Stimulated activated CD8-positive, alpha-beta memory T cell treated with anti-CD3 and anti-CD28 coated beads, Interleukin-7, amount 100 ng/mL, for 4 hours (primary cell): ENCODE results near the gene RASGEF1B.
A peak's percentile ranks its signal among the peaks of the same experiment; 100 is the strongest.
"Not testable (repeated sequence)": the region's sequence is repeated elsewhere in the genome, so short reads cannot be mapped to it uniquely, and the experiment has no call there.

ENCODE experiments used
- DNase-seq, 2 donors: peaks; one replicate each; pipeline ENCODE4 v3.0.0-alpha.2; 2020; ENCODE audit warnings: low read depth in 2 of 2

The RASGEF1B gene

DNA sequence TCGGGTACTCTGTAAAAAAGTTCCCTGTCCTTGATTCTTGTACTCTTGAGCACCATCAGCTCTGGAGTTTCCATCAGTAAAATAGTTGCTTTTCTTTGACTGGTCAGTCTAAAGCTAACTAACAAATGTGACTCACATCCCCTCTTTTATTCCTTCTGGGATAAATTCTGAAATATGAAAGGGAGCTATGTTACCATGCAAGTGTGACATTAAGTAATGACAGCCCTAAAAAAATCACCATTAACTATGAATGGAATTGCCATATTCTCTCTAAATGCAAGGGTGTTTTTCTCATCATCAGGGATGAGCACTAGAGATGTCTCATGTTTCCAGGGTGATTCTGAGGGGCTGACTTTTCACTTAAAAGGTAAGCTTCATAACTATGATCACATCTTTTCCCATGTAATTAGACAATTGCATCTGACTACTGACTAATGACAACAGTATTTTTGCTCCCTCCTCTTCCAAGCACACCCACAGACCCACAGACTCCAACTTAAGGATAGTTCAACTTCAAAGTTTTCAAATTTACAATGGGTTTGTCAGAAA is 26.9 kb upstream of the RASGEF1B start:
- DNase-seq: no peak

DNA sequence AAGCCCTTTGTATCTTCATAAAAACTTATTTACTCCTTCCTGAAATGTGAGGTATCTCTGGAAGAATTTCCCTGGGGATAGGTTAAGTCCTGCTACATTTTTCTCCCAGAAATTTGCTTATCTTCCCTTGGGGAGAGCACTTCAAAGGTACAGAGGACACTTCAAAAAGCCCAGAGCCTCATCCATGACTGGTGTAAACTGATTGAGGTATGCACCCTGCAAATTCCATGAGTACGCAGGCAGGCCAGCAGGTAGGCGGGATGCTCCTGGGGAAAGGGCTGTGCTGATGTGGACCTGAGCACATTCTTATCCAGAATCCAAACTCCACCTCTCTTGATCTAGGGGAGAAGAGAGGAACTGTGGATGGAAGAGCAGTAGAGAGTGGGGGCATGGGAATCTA is 26.3 kb upstream of the RASGEF1B start:
- DNase-seq: no peak

DNA sequence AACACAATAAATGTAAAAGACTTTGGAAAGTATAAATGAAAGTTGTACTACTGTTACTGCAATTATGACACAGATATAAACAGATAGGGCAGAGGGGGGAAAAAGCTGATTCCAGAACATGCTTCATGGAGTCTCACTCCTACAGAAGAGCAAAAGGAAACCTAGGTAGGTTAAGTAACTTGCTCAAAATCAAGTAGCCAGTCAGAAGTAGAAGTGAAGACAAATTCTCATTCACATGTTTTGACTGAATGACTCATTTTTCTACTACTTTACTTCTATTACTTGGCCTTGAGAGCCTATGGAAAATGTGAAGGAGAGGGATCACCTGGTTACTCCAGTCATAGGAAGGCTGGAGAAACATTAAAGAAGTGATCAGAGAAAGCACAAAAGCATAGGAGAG is 23.6 kb upstream of the RASGEF1B start:
- DNase-seq: no peak

DNA sequence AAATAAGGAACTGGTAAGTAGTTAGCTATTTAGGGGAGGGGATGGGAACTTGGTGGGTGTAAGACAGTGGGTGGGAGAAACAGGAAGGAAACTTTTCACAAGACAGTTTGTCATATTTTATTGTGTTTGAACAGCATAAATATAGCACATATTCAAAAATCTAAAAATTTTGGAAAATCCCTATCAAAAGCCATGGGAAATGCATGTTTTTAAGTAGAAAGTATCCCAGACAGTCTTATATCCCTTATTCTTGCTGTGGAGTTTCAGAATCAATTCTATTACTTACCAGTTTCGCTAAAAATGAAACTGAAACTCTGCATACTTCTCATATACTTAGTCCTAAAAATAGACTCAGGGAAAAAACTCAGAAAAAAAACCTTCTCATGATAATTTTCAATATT is 22.3 kb upstream of the RASGEF1B start:
- DNase-seq: no peak

DNA sequence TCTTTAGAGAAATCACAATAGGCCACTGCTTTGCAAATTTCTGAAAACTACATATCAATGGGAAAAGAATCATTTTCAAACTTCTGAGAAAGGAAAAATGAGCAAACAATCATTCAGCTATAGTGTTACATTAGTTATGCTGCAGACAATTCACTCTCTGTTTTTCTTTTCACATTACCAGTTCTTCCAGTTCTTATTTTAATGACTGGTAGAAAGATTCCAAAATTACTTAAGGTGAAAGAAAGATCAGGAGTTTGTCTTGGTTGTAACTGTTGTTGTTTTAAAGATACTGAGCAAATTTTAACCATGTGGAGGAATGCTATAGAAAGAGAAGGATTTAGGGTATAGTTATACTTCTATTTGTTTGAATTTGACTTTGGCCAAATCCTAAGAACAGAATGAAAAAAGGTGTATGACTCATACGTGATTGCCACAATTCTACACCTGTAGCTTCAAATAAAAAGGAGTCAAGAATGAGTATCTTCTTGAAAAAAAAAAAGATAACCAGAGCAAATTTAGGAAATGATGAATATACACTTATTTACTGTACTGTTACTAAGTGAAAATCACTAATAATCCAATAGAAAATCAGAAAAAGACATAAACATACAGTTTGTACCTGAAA is 21.0 kb upstream of the RASGEF1B start:
- no peak for DNase-seq

DNA sequence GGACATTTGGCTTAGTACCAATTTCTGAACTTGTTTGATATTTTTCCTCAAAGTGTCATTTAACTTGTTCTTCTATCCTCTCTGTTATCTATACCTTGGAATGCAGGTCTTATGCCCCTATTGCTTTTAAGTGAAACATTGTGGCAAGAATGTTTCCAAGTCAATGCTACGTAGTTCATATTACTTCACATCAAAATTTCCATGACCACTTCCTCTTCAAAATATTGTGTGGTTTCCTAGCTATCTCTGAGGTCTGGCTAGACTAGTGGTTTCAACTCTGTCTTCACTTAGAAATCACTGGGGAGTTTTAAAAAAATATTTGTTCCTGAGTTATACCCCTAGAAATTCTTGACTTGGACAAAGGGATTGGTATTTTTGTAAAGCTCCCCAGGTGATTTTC is 20.2 kb upstream of the RASGEF1B start:
- no peak for DNase-seq

DNA sequence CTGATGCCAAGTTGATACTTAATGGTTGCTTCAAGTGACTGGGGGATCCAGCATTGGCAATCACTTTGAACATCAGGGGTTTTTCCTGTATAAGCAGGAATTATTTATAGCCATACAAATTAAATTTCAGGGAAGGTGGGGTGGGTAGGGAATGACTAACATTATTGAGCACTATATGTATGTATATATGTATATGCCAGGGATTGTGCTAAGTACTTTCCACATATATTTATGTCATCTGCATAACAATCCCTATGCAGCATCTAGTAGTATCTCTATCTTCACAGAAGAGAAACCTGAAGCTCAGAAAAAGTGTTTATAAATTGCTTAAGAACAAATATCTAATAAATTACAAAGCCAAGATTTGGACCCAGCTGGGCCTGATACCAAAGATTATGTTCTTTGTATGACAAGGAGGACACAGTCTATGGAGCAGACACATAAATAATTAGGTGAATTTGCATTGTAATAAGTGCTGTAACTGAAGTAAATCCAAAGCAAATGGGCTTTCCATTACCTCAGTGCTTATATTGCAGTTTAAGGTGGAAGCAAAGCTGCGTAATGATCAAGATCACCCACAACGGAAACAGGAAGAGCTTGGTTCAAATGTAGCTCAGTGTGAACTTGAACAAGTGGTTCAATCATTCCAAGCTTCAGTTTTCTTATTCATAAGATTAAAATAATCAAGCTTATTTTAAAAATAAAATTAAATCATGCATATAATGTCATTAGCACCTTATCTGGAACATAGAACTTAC is 18.9 kb upstream of the RASGEF1B start:
- DNase-seq: no peak

DNA sequence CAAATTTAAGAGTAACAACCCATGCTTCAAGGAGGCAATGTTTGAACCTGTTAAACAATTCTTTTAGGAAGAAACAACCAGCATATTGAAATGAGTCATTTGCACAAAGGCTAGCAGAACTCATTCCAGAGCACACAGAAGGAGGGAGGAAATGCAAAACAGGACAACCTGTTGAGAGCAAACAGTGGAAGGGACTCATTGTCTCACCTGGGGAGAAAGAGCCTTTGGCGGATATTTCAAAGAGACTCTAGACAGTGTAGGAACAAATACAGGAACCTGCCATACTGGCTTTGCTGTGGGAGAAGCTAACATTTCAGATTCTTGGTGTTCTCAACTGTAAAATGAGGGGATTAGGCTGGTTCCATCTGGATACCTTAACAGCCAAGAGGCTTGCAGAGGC is 14.8 kb upstream of the RASGEF1B start:
- no peak for DNase-seq

DNA sequence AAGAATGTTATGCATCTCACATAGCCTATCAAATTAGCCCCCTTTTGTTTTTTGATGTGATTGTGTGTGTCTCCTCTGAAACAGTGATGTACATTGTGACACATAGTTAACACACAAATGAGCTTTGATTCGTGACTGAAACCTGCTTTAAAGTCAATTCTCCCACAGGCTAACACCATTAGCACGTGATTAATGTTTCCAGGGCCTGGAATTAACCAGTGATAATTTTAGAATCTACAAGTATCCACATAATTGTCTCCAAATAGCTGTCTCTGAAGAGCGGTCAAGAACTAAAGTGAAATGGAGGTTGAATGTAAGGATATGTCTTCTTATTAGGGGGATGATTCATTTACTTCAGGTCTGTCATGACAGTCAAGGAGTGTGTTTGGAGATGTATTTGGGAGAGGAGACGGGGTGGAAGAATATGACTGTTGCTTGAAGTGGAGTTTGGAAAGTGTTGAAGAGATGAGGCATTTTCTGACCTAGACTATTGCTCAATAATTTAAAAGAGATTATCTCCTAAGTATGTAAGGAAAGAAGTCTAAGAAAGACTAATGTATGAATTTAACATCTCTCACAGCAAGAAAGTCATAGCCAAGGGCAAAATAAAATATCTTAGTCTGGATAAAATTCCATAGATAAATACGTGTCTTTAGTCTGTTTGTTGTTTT is 13.7 kb upstream of the RASGEF1B start:
- DNase-seq: no peak

DNA sequence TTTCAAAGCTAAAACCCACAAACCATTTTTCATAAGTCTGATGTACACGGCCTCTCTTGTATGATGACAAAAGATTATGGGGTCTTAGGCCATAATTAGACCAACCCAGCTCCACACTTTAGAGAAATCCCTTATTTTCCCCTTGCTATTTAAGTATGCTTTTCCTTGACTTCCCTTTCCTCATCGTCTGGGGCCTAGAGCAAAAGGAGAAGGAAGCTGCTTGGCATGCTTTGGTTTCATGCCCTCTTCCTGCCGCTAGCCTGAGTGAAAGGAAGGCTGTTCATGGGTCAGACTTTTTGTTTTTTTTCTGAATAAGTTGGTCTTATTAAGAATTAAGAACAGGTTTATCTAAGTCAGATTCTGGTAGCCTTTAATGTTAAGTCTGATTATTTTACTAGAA is 10.6 kb upstream of the RASGEF1B start:
- DNase-seq: no peak

DNA sequence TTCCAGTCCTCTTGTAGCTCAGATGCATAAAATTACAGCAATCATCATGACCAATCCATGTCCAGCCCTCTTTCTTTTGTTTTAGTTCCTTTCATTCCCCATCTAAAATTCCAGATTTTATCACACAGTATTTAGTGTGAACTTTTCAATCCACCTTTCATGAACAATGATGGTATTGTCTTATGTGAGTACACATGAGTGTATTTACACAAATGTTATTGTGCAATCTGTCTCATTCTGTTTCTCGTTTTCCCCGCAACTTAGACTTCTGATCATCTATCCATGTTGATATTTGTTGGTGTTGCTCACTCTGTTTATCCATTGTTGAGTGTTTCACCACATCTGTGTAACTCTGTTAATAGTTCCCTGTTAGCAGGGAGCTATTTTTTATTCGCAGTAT is 9.4 kb upstream of the RASGEF1B start:
- DNase-seq: no peak

DNA sequence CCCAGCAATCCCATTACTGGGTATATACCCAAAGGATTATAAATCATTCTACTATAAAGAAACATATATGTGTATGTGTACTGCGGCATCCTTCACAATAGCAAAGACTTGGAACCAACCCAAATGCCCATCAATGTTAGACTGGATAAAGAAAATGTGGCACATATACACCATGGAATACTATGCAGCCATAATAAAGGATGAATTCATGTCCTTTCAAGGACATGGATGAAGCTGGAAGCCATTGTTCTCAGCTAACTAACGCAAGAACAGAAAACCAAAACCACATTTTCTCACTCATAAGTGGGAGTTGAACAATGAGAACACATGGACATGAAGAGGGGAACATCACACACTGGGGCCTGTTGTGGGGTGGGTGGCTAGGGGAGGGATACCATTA is 7.9 kb upstream of the RASGEF1B start:
- not testable (repeated sequence) for DNase-seq

DNA sequence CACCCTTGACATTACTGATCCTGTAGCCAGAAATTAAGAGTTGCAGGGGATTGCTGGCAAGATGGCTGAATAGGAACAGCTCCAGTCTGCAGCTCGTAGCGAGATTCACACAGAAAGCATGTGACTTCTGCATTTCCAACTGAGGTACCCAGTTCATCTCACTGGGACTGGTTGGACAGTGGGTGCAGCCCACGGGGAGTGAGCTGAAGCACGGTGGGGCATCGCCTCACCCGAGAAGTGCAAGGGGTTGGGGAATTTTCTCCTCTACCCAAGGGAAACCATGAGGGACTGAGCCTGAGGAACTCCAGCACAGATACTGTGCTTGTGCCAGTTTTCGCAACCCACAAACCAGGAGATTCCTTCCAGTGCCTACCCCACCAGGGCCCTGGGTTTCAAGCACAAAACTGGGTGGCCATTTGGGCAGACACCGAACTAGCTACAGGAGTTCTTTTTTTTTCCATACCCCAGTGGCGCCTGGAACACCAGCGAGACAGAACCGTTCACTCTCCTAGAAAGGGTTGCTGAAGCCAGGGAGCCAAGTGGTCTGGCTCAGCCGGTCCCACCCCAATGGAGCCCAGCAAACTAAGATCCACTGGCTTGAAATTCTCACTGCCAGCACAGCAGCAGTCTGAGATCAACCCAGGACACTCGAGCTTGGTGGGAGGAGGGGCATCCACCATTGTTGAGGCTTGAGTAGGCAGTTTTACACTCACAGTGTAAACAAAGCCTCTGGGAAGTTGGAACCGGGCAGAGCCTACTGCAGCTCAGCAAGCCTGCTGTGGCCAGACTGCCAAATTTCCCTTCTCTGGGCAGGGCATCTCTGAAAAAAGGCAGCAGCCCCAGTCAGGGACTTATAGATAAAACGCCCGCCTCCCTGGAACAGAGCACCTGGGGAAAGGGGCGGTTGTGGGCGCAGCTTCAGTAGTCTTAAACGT is 1.9 kb upstream of the RASGEF1B start:
- DNase-seq: not testable (repeated sequence)

DNA sequence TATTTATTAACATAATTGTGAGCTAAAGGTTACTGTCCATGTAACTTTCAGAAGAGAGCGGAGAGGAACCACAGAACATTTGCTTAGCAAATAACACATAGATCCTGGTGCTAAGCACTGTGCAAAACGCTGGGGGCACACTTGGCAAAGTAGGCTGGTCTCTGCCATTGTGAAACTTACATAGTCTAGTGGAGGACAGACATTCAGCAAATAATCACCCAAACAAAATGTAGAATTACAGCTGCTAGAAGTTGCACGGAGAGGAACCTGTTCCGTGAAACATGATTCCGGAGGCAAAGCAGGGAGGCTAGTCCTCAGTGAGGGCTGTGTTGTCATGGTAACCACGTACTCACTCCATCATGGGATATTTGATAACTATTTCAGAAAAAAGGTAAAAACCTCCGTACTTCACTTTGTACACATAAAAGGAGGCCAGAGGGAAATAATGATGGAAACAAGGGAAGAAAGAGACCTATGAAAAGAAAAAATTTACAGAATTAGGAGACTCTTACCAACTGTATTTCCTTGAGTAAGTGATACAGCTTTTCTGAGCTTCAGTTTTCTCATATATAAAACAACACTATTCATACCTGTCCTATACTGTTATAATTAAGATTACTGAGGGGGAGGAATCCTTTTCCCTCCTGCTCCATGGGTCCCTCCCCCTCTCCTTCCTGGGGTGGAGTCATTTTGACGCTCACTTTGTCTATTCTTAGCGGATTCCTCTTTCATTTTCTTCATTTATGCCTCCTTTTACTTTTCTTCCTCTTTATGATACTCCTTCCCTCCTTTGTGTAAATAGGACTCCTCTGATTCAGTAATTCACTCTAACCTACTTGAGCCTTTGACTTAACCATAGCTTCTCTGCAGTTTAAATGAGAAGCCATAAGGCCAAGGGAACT is 825 bp upstream of the RASGEF1B start:
- peak in 1 of 2 donors; percentile 43 for DNase-seq

DNA sequence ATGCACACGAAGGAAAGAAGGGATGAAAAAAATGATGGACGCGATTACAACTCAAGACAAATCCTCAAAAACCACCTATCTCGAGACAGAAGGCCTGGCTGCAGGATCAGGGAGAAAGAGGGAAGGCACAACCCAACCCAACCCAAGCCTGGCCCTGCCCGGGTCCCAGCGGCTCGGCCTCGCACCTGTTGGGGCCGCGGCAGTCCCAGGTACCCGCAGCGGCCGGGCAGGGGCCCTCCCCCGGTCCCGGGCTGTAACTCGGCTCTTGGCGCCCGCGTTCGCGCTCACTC is 464 bp downstream of the RASGEF1B start:
- no peak for DNase-seq

DNA sequence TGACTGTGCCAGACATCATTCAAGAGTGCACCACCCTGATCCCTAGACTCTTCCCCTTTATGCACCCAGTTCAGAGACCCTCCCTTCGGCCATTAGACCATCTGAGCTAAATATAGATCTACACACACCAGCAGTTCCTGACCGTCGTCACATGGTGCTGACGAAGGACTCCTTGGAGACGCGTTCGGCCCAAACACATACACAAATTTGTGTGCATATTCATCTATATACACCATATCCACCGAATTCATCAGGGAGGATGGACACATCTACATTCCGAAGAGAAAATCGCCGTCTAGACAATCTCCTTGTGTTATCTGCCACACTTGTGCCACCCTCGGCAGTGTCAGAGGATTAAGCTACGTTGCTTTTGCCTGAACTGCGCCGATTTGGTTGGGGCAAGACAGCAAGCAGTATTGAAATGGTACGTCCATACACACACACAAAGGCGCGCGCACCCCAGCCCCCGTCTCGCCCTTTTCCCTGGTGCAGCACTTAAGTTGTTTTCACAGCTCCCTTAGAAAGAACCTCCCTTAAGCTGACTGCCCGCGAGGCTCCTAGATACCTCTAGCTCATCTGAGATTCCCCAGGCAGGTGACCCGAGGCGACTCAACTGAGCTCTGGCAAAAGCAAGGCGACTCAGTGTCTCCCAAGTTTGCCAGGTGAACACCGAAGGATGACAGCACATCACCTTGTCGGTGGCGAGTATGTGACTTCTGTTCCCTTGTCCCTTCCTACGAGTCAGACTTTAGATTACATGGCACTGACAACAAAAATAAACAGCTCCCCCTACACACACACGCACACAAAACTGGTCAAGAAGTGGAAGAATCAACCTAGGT is 1.0 kb downstream of the RASGEF1B start:
- peak in 1 of 2 donors; percentile 30 for DNase-seq

DNA sequence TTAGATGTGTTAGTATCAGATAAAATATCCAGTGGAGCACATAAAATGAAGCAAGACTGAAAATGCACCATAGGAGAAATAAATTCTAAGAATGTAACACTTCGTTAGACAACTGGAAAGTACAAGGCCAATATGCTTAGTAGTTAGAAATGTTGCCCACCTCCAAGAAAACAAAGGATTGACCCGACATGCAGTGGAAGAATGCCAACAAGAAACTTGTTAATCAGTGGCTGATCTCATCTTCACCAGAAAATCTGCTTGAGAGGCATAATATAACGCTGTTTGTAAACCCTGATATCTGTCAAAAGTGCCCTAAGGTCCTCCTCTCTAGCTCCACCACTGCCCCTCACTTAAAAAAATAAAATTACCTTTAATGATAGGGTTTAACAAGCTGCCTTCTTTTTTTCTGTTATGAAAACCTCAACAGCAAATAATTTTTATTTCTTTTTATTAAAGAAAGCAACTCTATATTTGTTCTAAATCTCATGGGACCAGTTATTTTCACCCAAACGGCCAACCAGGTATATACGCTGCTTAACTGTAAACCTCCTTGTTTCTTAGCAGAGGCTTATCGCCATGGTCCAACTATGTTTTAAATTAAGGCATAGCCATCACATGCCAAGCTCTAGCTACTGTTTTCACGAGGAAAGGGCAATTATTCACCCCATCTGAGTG is 1.8 kb downstream of the RASGEF1B start:
- DNase-seq: no peak

DNA sequence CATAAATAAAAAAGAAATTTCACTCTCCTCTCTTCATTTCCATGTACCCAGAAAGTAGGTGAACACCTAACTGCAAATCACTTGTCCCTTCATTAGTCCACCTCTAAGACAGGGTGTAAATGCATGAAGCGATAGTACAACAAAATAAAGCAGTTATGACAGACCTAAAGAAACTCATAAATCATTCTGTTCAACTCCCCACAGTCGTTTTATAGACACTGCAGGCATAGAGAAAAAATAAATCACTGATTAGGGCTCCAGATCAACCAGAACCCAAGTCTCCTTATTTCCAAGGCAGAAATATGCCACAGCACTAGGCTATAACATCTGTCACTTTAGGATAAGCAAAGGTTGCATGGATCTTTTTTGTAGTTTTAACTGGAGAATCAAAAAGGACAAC is 3.0 kb downstream of the RASGEF1B start:
- no peak for DNase-seq

DNA sequence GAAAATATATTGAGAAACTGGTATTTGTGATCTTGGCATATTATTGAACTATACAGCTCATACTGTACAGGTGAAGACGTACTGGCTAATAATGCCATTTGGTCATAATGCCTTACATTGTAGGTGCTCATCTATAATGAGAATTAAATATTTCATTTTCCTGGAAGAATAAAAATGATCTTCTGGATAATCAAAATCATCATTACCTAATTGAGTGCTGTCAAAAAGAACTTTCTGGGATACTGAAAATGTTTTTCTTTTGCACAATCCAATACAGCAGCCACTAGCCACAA is 4.1 kb downstream of the RASGEF1B start:
- DNase-seq: no peak
